Activated naive CD8-positive, alpha-beta T cell treated with anti-CD3 and anti-CD28 coated beads for 36 hours (primary cell): ENCODE data around the gene CTNNA3. TPM values are rescaled to one million over a fixed set of nuclear protein-coding genes. Genes with fewer than 3 reads are reported as not detected.
"Not testable (repeated sequence)": the region's sequence is repeated elsewhere in the genome, so short reads cannot be mapped to it uniquely, and the experiment has no call there.

Source experiments
- DNase-seq: peaks from one replicate; pipeline ENCODE4 v3.0.0; 2021
- H3K27ac Mint-ChIP-seq: one replicate; pipeline ENCODE4 v1.8.0; 2022; ENCODE audit warnings: mild to moderate bottlenecking, moderate library complexity, mixed read lengths
- H3K27me3 Mint-ChIP-seq: one replicate; pipeline ENCODE4 v1.8.0; 2022; ENCODE audit warnings: mild to moderate bottlenecking, mixed read lengths
- H3K36me3 Mint-ChIP-seq: one replicate; pipeline ENCODE4 v1.8.0; 2021; ENCODE audit warnings: mild to moderate bottlenecking, mixed read lengths
- H3K4me1 Mint-ChIP-seq: one replicate; pipeline ENCODE4 v1.8.0; 2021; ENCODE audit warnings: mixed read lengths
- H3K4me3 Mint-ChIP-seq: one replicate; pipeline ENCODE4 v1.8.0; 2022; ENCODE audit warnings: mild to moderate bottlenecking, moderate library complexity, mixed read lengths
- H3K9me3 Mint-ChIP-seq: one replicate; pipeline ENCODE4 v1.8.0; 2022; ENCODE audit warnings: mixed read lengths
- total RNA-seq, 2 experiments: library from RNA; stranded (reverse); gene quantifications; one replicate each; pipeline ENCODE4 v1.2.3, GENCODE V29; 2021

Gene CTNNA3
- total RNA-seq, 2 experiments from 2014 or later = not detected

GRCh38 chr10:67452892-67453291 is 243.1 kb downstream of the CTNNA3 start:
- Mint-ChIP-seq H3K4me1 (no peaks in the 10 kb centered on the region), H3K9me3 (peaks cover 8% of the 10 kb centered on the region), H3K27me3 (no peaks in the 10 kb centered on the region), H3K36me3 (no peaks in the 10 kb centered on the region), H3K27ac (no peak overlapping the region), H3K4me3 (no peak overlapping the region)
- DNase-seq = no peak

DNA sequence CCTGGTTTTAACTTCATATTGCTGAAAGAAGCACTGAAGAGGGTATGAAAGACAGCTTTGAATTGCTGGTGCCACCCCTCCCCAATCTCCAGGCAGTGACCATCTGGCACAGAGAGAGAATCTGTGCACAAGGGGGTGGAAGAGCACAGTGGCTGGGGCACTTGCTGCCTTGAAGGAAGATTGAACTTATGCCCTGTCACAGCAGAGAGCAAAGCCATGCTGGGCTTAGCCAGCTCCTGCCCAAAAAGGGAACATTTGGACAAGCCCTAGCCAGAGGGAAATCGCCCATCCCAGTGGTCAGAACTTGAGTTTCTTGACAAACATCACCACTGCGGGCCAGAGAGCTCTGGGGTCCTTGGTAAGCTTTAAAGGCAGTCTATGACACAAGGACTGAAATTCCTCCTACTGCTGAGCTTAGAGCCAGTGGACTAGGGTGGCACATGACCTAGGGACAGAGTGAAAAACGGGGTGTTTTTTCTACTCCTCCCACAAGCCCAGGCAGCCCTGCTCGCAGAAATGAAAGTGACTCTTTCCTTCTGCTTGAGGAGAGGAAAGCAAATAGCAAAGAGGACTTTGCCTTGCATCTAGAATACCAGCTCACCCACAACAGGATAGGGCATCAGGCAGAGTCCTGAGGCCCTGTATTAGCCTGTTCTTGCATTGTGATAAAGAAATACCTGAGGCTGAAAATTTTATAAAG is 257.2 kb downstream of the CTNNA3 start:
- H3K27ac Mint-ChIP-seq = no peak overlapping the region
- no peak overlapping the region for H3K4me3 Mint-ChIP-seq
- H3K4me1 Mint-ChIP-seq = no peaks in the 10 kb centered on the region
- no peaks in the 10 kb centered on the region for H3K36me3 Mint-ChIP-seq
- no peak for DNase-seq
- H3K9me3 Mint-ChIP-seq = peaks cover 23% of the 10 kb centered on the region
- no peaks in the 10 kb centered on the region for H3K27me3 Mint-ChIP-seq

DNA sequence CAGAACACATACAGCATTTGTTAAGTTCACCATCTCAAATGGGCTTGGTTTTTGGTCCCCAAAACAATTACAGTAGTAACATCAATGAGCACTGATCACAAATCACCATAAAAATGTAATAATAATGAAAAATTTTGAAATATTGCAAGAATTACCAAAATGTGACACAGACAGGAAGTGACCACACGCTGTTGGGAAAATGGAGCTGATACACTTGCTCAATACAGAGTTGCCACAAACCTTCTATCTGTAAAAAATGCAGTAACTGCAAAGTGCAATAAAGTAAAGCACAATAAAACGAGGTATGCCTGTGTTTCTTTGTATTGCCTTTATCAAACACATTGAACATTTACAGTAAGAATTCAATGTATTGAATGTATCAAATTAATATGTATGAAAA is 262.7 kb downstream of the CTNNA3 start:
- no peak overlapping the region for H3K27ac Mint-ChIP-seq
- H3K27me3 Mint-ChIP-seq = peaks cover 3% of the 10 kb centered on the region
- no peak overlapping the region for H3K4me3 Mint-ChIP-seq
- H3K4me1 Mint-ChIP-seq = no peaks in the 10 kb centered on the region
- peaks cover 12% of the 10 kb centered on the region for H3K9me3 Mint-ChIP-seq
- no peaks in the 10 kb centered on the region for H3K36me3 Mint-ChIP-seq
- DNase-seq = no peak

DNA sequence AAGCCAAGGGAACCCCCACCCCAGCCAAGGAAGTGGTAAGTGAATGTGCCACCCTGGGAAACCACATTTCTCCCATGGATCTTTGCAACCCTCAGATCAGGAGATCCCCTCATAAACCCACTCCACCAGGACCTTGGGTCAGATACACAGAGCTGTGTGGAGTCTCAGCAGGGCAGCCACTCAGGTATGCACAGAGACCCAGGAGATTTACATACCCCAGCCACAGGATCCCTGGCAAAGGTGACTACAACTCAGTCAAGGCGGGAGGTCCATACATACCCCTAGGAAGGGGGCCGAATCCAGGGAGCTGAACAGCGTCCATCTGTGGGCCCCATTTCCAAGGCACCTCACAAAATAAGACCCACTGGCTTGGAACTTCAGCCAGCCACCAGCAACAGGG is 293.4 kb downstream of the CTNNA3 start:
- Mint-ChIP-seq H3K4me3 (no peak overlapping the region), H3K27ac (no peak overlapping the region), H3K9me3 (peaks cover 8% of the 10 kb centered on the region)

DNA sequence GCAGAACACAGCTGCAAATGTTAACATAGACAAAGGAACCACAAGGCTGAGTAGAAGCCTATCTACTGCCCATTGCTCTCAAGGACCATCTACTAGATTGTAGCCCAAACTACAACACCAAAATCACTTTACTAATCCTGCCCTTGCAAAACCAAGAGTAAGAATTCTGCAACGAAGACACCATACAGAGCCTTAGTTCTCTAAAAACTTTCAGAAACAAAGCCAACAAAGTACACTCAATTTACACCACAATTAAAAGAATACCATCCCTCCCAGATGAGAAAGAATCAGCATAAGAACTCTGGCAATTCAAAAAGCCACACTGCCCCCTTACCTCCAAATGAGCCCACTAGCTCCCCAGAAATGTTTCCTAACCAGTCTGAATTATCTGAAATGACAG is 294.3 kb downstream of the CTNNA3 start:
- Mint-ChIP-seq H3K27ac (no peak overlapping the region), H3K36me3 (no peaks in the 10 kb centered on the region), H3K9me3 (peaks cover 13% of the 10 kb centered on the region), H3K27me3 (no peaks in the 10 kb centered on the region), H3K4me1 (no peaks in the 10 kb centered on the region), H3K4me3 (no peak overlapping the region)
- no peak for DNase-seq

More for the DNA sequence above, 293.4 kb downstream of the CTNNA3 start:
- no peaks in the 10 kb centered on the region for H3K4me1 Mint-ChIP-seq
- H3K27me3 Mint-ChIP-seq = no peaks in the 10 kb centered on the region
- no peaks in the 10 kb centered on the region for H3K36me3 Mint-ChIP-seq
- DNase-seq = no peak

DNA sequence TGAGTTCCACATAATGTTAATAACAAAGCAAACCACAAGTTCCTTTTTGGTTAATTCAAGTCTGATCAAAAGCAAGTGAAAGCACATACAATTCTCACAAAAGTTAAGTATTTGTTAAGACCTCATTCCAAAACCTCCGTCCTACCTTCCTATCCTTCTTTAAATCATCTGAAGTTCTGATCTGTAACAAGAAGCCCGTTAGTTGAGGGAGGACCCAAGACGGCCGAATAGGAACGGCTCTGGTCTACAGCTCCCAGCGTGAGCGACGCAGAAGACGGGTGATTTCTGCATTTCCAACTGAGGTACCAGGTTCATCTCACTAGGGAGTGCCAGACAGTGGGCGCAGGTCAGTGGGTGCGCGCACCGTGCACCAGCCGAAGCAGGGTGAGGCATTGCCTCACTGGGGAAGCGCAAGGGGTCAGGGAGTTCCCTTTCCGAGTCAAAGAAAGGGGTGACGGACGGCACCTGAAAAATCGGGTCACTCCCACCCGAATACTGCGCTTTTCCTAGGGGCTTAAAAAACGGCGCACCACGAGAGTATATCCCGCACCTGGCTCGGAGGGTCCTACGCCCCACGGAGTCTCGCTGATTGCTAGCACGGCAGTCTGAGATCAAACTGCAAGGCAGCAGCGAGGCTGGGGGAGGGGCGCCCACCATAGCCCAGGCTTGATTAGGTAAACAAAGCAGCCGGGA is 309.0 kb downstream of the CTNNA3 start:
- not testable (repeated sequence) for H3K36me3 Mint-ChIP-seq, H3K27ac Mint-ChIP-seq, H3K9me3 Mint-ChIP-seq, DNase-seq, H3K4me1 Mint-ChIP-seq
- Mint-ChIP-seq H3K4me3 (peak overlapping the region; percentile 50), H3K27me3 (peaks cover 22% of the 10 kb centered on the region)

GRCh38 chr10:67386260-67386659 is 309.7 kb downstream of the CTNNA3 start:
- H3K27ac Mint-ChIP-seq = no peak overlapping the region
- DNase-seq = no peak
- peaks cover 22% of the 10 kb centered on the region for H3K27me3 Mint-ChIP-seq
- no peaks in the 10 kb centered on the region for H3K36me3 Mint-ChIP-seq
- H3K9me3 Mint-ChIP-seq = peaks cover 1% of the 10 kb centered on the region
- peaks cover 6% of the 10 kb centered on the region for H3K4me1 Mint-ChIP-seq
- H3K4me3 Mint-ChIP-seq = no peak overlapping the region

DNA sequence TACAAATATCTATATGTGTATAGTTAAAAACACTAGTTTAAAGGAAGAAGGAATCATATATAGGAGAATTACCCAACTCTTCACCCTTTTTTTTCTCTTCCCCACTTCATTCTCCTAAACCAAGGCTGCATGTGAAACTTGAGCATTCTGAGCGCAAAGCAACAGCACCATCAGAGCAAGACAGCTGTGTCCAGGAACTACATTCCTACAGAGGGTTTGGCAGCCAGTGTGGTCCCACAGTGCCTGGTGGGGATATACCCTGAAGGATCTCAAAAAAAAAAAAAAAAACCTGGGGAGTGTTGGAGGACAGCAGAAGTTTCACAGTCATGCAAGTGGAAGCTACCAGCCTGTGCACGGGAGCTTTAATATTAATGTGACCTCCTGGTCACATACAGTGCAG is 310.4 kb downstream of the CTNNA3 start:
- no peak overlapping the region for H3K4me3 Mint-ChIP-seq

DNA sequence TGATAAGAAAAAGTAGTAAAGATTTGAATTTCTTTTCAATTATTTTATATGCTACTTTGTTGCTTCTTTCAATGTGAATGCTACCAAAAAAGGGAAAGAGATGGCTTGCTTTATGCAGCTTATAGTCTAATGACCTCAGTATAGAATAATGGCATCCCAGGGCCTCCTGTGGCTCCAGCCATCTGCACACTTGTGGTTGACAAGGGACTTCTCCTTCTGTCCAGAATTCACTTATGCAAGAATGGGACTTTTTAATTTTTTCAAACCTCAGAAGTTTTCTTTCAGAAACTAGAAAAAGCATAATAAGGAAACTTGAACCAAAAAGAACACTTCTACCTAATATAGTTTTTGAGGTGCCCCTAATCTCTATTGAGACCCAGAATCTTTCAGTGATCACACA is 310.9 kb downstream of the CTNNA3 start:
- Mint-ChIP-seq H3K9me3 (no peaks in the 10 kb centered on the region), H3K27me3 (peaks cover 22% of the 10 kb centered on the region), H3K36me3 (no peaks in the 10 kb centered on the region), H3K4me3 (no peak overlapping the region), H3K27ac (no peak overlapping the region), H3K4me1 (peaks cover 6% of the 10 kb centered on the region)
- DNase-seq = no peak

More for the DNA sequence above, 310.4 kb downstream of the CTNNA3 start:
- Mint-ChIP-seq H3K9me3 (peaks cover 1% of the 10 kb centered on the region), H3K27me3 (peaks cover 22% of the 10 kb centered on the region), H3K27ac (no peak overlapping the region), H3K36me3 (no peaks in the 10 kb centered on the region), H3K4me1 (peaks cover 6% of the 10 kb centered on the region)
- DNase-seq = no peak

DNA sequence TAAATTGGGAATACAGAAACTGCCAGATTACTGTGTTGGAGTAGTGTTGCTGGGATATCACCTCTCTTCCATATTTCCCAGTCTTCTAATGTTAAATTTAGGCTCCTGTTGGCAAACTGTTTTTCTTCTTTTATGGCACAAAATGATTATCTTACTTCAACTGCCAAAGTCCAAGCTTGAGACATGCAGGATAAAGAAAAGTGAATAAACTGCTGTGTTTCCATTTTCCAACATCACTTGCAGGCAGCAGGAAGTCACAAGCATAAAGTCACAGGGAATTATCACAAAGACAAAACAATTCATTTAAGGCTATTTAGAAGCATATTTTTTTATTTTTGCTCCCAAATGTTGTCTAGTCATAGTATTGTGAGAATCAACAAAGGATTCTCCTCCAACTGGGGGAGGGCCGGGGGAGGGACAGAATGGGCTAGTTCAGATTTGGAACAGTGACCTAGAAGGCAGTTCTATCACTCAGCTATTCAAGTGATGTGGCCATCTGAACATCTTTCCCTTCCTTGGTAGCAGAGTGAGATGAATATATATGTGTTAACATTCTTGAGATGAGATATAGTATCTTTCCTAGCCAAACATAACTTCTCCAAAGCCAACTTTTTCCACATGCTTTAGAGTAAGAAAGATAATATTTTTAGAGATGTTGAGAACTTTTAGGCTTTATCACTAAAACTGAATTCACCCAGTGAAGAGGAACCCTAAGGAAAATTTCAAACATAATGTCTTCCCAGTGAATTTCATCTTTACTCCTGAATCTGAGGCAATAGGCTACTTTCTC is 364.7 kb downstream of the CTNNA3 start:
- DNase-seq = no peak
- Mint-ChIP-seq H3K27ac (no peak overlapping the region), H3K4me3 (no peak overlapping the region), H3K36me3 (no peaks in the 10 kb centered on the region), H3K4me1 (no peaks in the 10 kb centered on the region), H3K9me3 (no peaks in the 10 kb centered on the region), H3K27me3 (peaks cover 8% of the 10 kb centered on the region)

DNA sequence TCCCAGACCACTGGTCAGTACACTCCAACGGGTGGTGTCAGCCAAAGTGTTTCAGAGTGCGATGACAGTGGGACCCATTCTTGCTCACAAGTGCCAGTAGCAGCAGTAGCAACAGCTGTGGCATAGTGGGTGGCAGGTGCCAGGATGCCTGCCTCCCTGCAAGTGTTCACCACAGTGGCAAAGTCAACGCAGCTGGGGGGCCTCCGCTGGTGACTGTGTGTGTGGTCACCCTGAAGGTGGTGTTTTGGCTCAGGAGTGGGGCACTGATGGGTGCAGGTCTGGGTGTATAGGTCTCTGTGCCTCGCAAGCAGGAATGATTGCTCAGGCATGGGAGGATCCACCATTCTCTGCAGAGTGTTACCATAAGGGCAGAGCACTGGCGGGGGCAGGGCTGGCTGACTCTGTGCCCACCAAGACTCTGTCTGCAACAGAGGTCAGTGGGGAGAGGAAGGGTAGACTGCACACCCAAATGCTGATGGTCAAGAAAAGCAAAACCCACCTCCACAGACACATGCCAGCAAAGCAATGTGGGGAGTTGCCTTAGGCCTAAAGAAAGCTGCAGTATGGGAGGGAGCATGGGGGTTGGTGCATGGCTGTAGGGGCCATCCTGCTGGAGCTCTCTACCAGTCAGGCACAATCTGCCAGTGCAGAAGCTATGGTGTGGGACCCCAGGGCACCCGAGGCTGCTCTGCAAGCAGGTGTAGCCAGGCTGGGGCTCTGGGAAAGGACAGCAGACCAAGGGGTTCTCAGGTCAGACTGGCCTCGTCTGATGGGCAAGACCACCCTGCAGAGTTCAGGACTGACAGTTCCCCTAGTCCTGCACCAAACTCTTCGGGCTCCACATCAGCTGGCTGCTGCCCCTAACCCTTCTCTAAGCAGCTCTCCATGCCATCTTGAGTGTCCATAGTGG is 368.1 kb downstream of the CTNNA3 start:
- peaks cover 20% of the 10 kb centered on the region for H3K9me3 Mint-ChIP-seq
- DNase-seq = no peak
- no peak overlapping the region for H3K27ac Mint-ChIP-seq
- no peaks in the 10 kb centered on the region for H3K4me1 Mint-ChIP-seq
- no peaks in the 10 kb centered on the region for H3K36me3 Mint-ChIP-seq
- no peak overlapping the region for H3K4me3 Mint-ChIP-seq
- H3K27me3 Mint-ChIP-seq = peaks cover 7% of the 10 kb centered on the region

DNA sequence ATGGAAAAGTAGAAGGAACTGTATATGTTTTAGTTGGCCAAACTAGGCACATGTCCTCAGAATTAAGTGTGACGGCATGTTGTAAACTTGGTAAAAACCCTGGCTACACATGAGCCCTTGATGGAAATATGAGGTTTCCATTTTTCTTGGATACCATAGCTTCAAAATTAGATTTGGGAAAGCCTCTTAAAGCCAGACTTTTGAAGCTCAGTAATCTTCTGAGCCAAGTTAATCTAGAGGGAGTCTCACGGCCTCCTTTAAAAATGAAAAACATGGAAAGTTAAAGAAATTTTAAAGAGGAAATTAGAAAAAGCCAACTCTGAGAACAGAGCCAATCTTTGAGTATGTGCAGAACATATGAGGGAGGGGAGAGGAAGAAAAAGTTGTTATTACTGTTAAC is 376.0 kb downstream of the CTNNA3 start:
- H3K27ac Mint-ChIP-seq = no peak overlapping the region
- DNase-seq = no peak
- H3K9me3 Mint-ChIP-seq = peaks cover 21% of the 10 kb centered on the region
- H3K27me3 Mint-ChIP-seq = no peaks in the 10 kb centered on the region
- H3K36me3 Mint-ChIP-seq = no peaks in the 10 kb centered on the region
- H3K4me3 Mint-ChIP-seq = no peak overlapping the region
- no peaks in the 10 kb centered on the region for H3K4me1 Mint-ChIP-seq

DNA sequence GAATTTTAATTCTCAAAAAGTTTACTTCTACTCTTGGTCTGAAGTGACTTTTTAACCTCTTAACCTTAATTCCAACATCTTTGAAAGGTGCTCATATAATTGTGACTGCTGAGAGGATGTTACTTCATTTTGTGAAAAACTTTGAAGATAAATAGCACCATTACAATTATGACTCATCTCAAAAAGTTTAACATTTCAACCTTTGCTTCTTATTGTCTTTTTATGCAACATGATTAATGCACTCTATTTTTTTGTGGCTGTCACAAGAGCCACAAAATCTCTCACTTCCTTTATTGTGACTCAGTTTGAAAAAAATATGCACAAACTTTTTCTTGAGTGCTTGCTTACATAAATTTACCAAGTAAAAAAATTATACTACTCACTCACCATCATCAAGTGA is 387.1 kb downstream of the CTNNA3 start:
- Mint-ChIP-seq H3K4me3 (no peak overlapping the region), H3K27me3 (no peaks in the 10 kb centered on the region), H3K27ac (no peak overlapping the region), H3K4me1 (no peaks in the 10 kb centered on the region), H3K9me3 (peaks cover 14% of the 10 kb centered on the region), H3K36me3 (no peaks in the 10 kb centered on the region)
- DNase-seq = no peak

- Mint-ChIP-seq H3K4me3 (no peak overlapping the region), H3K4me1 (no peaks in the 10 kb centered on the region), H3K27ac (no peak overlapping the region), H3K9me3 (peaks cover 14% of the 10 kb centered on the region), H3K36me3 (no peaks in the 10 kb centered on the region), H3K27me3 (no peaks in the 10 kb centered on the region)
- DNase-seq = no peak
Observed at GRCh38 chr10:67306588-67307205, 389.3 kb downstream of the CTNNA3 start.
